Stomach (tissue), 4 donors: ENCODE results near the gene PAN3.

ENCODE experiments used
- CTCF ChIP-seq, 7 experiments: fragments of 450-650 bp in 4 of 7; fragments of 200-600 bp in 3 of 7; sonication (generic) in 3 of 7; IDR thresholded peaks; one replicate each; pipeline ENCODE4 v1.5.1; 2016 to 2019; ENCODE audit warnings: antibody characterized with exemption in 7 of 7, control low read depth in 2 of 7, mild to moderate bottlenecking in 1 of 7
- POLR2A ChIP-seq, 4 donors: fragments of 450-650 bp; IDR thresholded peaks; one replicate each; pipeline ENCODE4 v1.6.1; 2016; ENCODE audit warnings: antibody characterized with exemption in 4 of 4, control low read depth in 2 of 4, mild to moderate bottlenecking in 1 of 4, moderate library complexity in 1 of 4
- POLR2AphosphoS5 ChIP-seq, 3 donors: sonication (generic); formaldehyde crosslinking; IDR thresholded peaks; one replicate each; pipeline ENCODE4 v1.6.1; 2016; ENCODE audit warnings: antibody characterized with exemption in 3 of 3

DNA sequence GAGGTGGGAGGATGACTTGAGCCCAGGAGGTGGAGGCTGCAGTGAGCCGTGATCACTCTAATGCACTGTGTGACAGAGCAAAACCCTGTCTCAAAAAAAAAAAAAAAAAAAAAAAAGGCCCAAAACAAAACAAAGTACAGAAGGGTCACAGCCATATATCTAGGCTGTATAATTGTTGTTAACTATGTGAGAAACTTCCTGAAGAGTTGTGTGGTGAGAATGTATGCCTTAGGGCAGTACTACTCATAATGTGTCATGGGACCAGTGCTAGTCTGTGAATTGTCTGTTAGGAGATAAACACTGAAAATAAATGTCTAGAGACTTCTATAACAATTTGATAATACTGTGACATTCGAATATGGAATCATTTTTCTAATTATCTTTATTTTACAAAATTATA lies 43.1 kb downstream of the PAN3 start:
- TF ChIP-seq CTCF (IDR thresholded peaks at IDR 0.05) (no peak), POLR2A (IDR thresholded peaks at IDR 0.05) (no peak), POLR2AphosphoS5 (IDR thresholded peaks at IDR 0.05) (no peak)
